Adrenal gland (tissue), 5 donors: ENCODE measurements around the gene CAMTA1.

ENCODE experiments used
- CTCF ChIP-seq, 6 experiments: fragments of 450-650 bp in 4 of 6; fragments of 200-600 bp in 2 of 6; sonication (generic) in 1 of 6; IDR thresholded peaks; 1 replicate in 5 of 6; 2 replicates in 1 of 6; pipeline versions ENCODE4 v1.5.1 to v1.8.0; 2016 to 2021; ENCODE audit warnings: antibody characterized with exemption in 6 of 6, mild to moderate bottlenecking in 2 of 6, moderate library complexity in 1 of 6
- POLR2A ChIP-seq, 2 donors: fragments of 450-650 bp; IDR thresholded peaks; one replicate each; pipeline ENCODE4 v1.6.1; 2017; ENCODE audit warnings: antibody characterized with exemption in 2 of 2, mild to moderate bottlenecking in 2 of 2, moderate library complexity in 1 of 2
- donor health status: DM: no; HTN: no; CAD: no.

GRCh38 chr1:7322283-7322785, 537.1 kb downstream of the CAMTA1 start:
- TF ChIP-seq CTCF (IDR thresholded peaks at IDR 0.05), result no peak
- no peak for TF ChIP-seq POLR2A (IDR thresholded peaks at IDR 0.05)
